ENCODE data around the gene TMEM200B.
"Not testable (repeated sequence)": the region's sequence is repeated elsewhere in the genome, so short reads cannot be mapped to it uniquely, and the experiment has no call there.

TMEM200B gene

GRCh38 chr1:29100487-29100886 is 23.2 kb downstream of the TMEM200B start:
- no peak overlapping the region for H3K27ac ChIP-seq
- TF ChIP-seq ZFX (IDR thresholded peaks at IDR 0.05; ENCODE audit: borderline replicate concordance) (no peak), CTCF (IDR thresholded peaks at IDR 0.05) (no peak)

GRCh38 chr1:29099286-29099685 is 24.4 kb downstream of the TMEM200B start:
- H3K27ac ChIP-seq: no peak overlapping the region
- no peak for TF ChIP-seq CTCF (IDR thresholded peaks at IDR 0.05)

GRCh38 chr1:29096231-29096886 is 27.3 kb downstream of the TMEM200B start:
- TF ChIP-seq ZFX (IDR thresholded peaks at IDR 0.05; ENCODE audit: borderline replicate concordance): no peak
- no peak for TF ChIP-seq CTCF (IDR thresholded peaks at IDR 0.05)
- H3K27ac ChIP-seq: no peak overlapping the region

- H3K27ac ChIP-seq: no peak overlapping the region
- no peak for TF ChIP-seq CTCF (IDR thresholded peaks at IDR 0.05)
- TF ChIP-seq ZFX (IDR thresholded peaks at IDR 0.05; ENCODE audit: borderline replicate concordance): no peak
These were observed 28.7 kb downstream of the TMEM200B start for GRCh38 chr1:29094954-29095353.

- no peak for TF ChIP-seq ZFX (IDR thresholded peaks at IDR 0.05; ENCODE audit: borderline replicate concordance)
- TF ChIP-seq CTCF (IDR thresholded peaks at IDR 0.05): no peak
- no peak overlapping the region for H3K27ac ChIP-seq
These were observed 29.3 kb downstream of the TMEM200B start for GRCh38 chr1:29094433-29094832.

- H3K27ac ChIP-seq: not testable (repeated sequence)
These were observed 31.0 kb downstream of the TMEM200B start for GRCh38 chr1:29092704-29093103.

GRCh38 chr1:29090937-29091618 is 32.6 kb downstream of the TMEM200B start:
- TF ChIP-seq ZFX (IDR thresholded peaks at IDR 0.05; ENCODE audit: borderline replicate concordance) (no peak), CTCF (IDR thresholded peaks at IDR 0.05) (no peak)
- H3K27ac ChIP-seq: no peak overlapping the region

- TF ChIP-seq CTCF (IDR thresholded peaks at IDR 0.05): no peak
- H3K27ac ChIP-seq: no peak overlapping the region
These were observed 39.5 kb downstream of the TMEM200B start for GRCh38 chr1:29084196-29084521.

All from 22Rv1 (cell line).